ENCODE results near the gene PDZK1IP1. TPM values are rescaled to one million over a fixed set of nuclear protein-coding genes. Genes with fewer than 3 reads are reported as not detected.
"Not testable (repeated sequence)": the region's sequence is repeated elsewhere in the genome, so short reads cannot be mapped to it uniquely, and the experiment has no call there.

PDZK1IP1 gene
- total and polyA plus RNA-seq, 11 donors = 0.56 to 7.1 TPM; not detected in 9

- DNase-seq = no peak
- no peak for ATAC-seq
- no peaks in the 10 kb centered on the region for H3K36me3 ChIP-seq
- intact Hi-C loops (cut with DNase I) = no loop called here
- TF ChIP-seq POLR2A (IDR thresholded peaks at IDR 0.05) (no peak), CTCF (IDR thresholded peaks at IDR 0.05) (no peak)
- no peak overlapping the region for H3K4me3 ChIP-seq
- H3K27me3 ChIP-seq = peaks cover 0 to 18% (median 0%) of the 10 kb centered on the region in 9 donors
- no peak overlapping the region for H3K27ac ChIP-seq
- H3K9me3 ChIP-seq = no peaks in the 10 kb centered on the region
- WGBS, 4 donors = 38 to 49% (median 47%) methylated on average over 6 of the region's 6 CpGs
- no peaks in the 10 kb centered on the region for H3K4me1 ChIP-seq
Measured at GRCh38 chr1:47147047-47147785, 42.6 kb downstream of the PDZK1IP1 start.

GRCh38 chr1:47146495-47146894 is 43.3 kb downstream of the PDZK1IP1 start:
- peaks cover 0 to 15% (median 0%) of the 10 kb centered on the region in 9 donors for H3K27me3 ChIP-seq
- H3K9me3 ChIP-seq; DNase-seq; H3K36me3 ChIP-seq; ATAC-seq; H3K4me1 ChIP-seq; H3K4me3 ChIP-seq; H3K27ac ChIP-seq; intact Hi-C loops (cut with DNase I): not testable (repeated sequence)
- 0 to 73% (median 17%) methylated on average over 1 of the region's 1 CpG for WGBS, 4 donors

- TF ChIP-seq CTCF (IDR thresholded peaks at IDR 0.05) = peak in 5 of 12 donors; percentile 7 to 23 (median 15)
- ATAC-seq; H3K4me1 ChIP-seq; intact Hi-C loops (cut with DNase I); H3K27me3 ChIP-seq; H3K36me3 ChIP-seq; DNase-seq; H3K27ac ChIP-seq; H3K4me3 ChIP-seq; H3K9me3 ChIP-seq: not testable (repeated sequence)
- 49 to 64% (median 56%) methylated on average over 6 of the region's 6 CpGs for WGBS, 4 donors
Measured at GRCh38 chr1:47143654-47144053, 46.2 kb downstream of the PDZK1IP1 start.

- H3K4me1 ChIP-seq; H3K27me3 ChIP-seq; intact Hi-C loops (cut with DNase I); DNase-seq; H3K27ac ChIP-seq; H3K9me3 ChIP-seq; ATAC-seq; H3K36me3 ChIP-seq; H3K4me3 ChIP-seq: not testable (repeated sequence)
- WGBS, 4 donors = 68 to 74% (median 69%) methylated on average over 3 of the region's 3 CpGs
Measured at GRCh38 chr1:47140358-47140757, 49.5 kb downstream of the PDZK1IP1 start.

- intact Hi-C loops (cut with DNase I) = loop anchor here in 1 of 10 donors (2.0 kb wide), 1 partner anchor 197 kb away; the partner anchor contains the start of gene CYP4A11
- Histone ChIP-seq H3K9me3 (peaks cover 0 to 5% (median 0%) of the 10 kb centered on the region in 12 donors), H3K4me3 (no peak overlapping the region), H3K27ac (no peak overlapping the region), H3K4me1 (no peaks in the 10 kb centered on the region), H3K27me3 (no peaks in the 10 kb centered on the region), H3K36me3 (no peaks in the 10 kb centered on the region)
- ATAC-seq (no peak), DNase-seq (no peak)
- 79 to 84% (median 81%) methylated on average over 4 to 5 of the region's 5 CpGs for WGBS, 4 donors
- TF ChIP-seq POLR2A (IDR thresholded peaks at IDR 0.05) (no peak), CTCF (IDR thresholded peaks at IDR 0.05) (no peak)
Measured at GRCh38 chr1:47137925-47138615, 51.8 kb downstream of the PDZK1IP1 start.

Measured in heart left ventricle (tissue), 16 donors.